VCaP (cell line): ENCODE results near the gene DDI2.

Experiments
- H3K27ac ChIP-seq: fragments of 450-650 bp; 2 replicates; pipeline ENCODE4 v1.5.1; 2017
- CTCF ChIP-seq: fragments of 450-650 bp; conservative IDR thresholded peaks from 2 replicates; pipeline ENCODE4 v1.5.1; 2017; ENCODE audit warnings: mild to moderate bottlenecking, moderate library complexity

Gene DDI2

DNA sequence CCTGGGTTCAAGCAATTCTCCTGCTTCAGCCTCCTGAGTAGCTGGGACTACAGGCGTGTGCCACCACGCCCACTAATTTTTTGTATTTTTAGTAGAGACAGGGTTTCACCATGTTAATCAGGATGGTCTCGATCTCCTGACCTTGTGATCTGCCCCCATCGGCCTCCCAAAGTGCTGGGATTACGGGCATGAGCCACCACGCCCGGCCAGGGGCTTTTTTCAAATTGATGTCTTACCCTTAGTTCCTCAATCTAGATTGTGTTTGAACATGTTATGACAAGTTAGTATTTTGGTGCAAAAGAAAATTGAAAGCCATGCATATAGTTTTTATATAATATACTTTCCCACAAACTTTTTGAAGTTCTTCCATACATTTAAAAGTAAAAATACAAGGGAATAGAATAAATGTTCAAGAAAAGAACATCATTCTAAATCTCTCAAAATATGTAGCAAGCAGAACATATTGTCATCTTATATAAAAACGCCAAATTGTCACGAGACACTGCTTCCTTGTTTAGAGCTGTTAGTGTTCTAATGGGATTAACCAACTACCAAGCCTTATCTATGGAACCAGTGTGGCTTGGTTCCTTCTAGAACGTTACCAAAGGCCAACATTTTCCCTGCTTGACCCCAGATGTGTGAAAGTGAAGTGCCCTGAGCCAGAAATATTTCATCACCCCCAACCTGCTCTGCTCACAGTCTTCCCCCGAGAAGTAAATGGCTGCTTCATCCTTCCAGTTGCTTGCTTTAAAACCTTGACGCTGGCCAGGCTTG is 57.3 kb downstream of the DDI2 start:
- H3K27ac ChIP-seq = no peak overlapping the region
- TF ChIP-seq CTCF = no peak

GRCh38 chr1:15676010-15676409 is 58.8 kb downstream of the DDI2 start:
- no peak overlapping the region for H3K27ac ChIP-seq
- TF ChIP-seq CTCF = no peak

- H3K27ac ChIP-seq = no peak overlapping the region
- no peak for TF ChIP-seq CTCF
Observed at GRCh38 chr1:15676688-15677661, 59.7 kb downstream of the DDI2 start.

DNA sequence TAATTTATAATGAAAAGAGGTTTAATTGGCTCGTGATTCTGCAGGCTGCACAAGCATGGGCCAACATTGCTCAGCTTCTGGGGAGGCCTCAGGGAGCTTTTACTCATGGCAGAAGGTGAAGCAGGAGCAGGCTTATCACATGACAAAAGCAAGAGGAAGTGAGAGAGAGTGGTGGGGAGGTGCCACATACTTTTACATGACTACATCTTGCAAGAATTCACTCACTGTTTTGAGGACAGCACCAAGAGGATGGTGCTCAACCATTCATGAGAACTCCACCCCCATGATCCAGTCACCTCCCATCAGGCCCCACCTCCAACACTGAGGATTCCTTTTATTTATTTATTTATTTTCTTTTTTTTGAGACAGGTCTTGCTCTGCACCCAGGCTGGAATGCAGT is 61.3 kb downstream of the DDI2 start:
- H3K27ac ChIP-seq = no peak overlapping the region
- no peak for TF ChIP-seq CTCF

DNA sequence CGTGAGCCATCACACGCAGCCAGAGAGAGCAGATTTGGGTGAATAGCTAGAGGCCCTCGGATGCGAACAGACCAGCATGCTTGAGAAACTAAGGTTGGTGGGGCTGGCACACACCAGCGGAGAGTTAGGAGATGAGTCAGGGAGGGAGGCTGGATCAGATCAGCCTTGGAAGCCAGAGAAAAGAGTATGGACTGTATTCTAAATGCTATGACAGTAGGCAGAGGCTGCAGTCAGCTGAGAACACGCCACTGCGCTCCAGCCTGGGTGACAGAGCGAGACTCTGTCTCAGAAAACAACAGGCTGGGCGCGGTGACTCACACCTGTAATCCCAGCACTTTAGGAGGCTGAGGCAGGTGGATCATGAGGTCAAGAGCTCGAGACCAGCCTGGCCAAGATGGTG is 62.9 kb downstream of the DDI2 start:
- H3K27ac ChIP-seq = no peak overlapping the region
- no peak for TF ChIP-seq CTCF

- no peak overlapping the region for H3K27ac ChIP-seq
- no peak for TF ChIP-seq CTCF
Observed at GRCh38 chr1:15680561-15681348, 63.5 kb downstream of the DDI2 start.
